Mucosa of rectum (tissue), 2 donors: Measurements from ENCODE around the gene CEP85L.

Source experiments
- H3K27ac ChIP-seq, 2 donors: one replicate each; pipeline ENCODE4 v1.7.0; 2013; ENCODE audit warnings: inconsistent platforms in 2 of 2, low read depth in 2 of 2, low read length in 2 of 2
- H3K27me3 ChIP-seq, 2 donors: one replicate each; pipeline ENCODE4 v1.7.0; 2013; ENCODE audit warnings: low read length in 2 of 2; ENCODE audit not compliant: control insufficient read depth in 2 of 2, insufficient read depth in 2 of 2
- H3K36me3 ChIP-seq, 2 donors: one replicate each; pipeline ENCODE4 v1.7.0; 2013; ENCODE audit warnings: low read length in 2 of 2; ENCODE audit not compliant: control insufficient read depth in 2 of 2, insufficient read depth in 2 of 2
- H3K4me1 ChIP-seq, 2 donors: one replicate each; pipeline ENCODE4 v1.7.0; 2013; ENCODE audit warnings: low read length in 2 of 2, mild to moderate bottlenecking in 1 of 2; ENCODE audit not compliant: control insufficient read depth in 2 of 2, insufficient read depth in 2 of 2
- H3K4me3 ChIP-seq, 2 donors: one replicate each; pipeline ENCODE4 v1.7.0; 2013; ENCODE audit warnings: low read length in 2 of 2
- H3K9ac ChIP-seq, 2 donors: one replicate each; pipeline ENCODE4 v1.7.0; 2013; ENCODE audit warnings: low read length in 2 of 2, low read depth in 1 of 2, mild to moderate bottlenecking in 1 of 2
- H3K9me3 ChIP-seq, 2 donors: one replicate each; pipeline ENCODE4 v1.7.0; 2013; ENCODE audit warnings: low read length in 2 of 2; ENCODE audit not compliant: control insufficient read depth in 2 of 2
- donor health status: healthy.
- donor health status: Normal muscosa, but diverticular disease.

CEP85L gene

DNA sequence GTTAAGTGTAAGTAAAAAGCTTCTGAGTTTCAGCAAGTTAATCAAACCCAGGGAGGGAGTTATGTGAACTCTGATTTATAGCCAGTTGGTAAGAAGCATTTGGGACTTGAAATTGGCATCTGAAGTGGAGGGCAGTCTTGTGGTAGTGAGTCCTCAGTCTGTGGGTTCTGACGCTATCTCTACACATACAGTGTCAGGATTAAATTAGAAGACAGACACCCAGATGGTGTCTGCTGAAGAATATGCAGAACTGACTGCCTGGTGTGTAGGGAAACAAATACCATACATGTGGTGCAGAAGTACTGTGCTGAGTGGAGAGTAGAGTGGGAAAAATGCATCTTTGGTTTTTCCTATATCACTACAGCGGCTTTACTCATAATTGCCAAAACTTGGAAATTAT lies 146.8 kb downstream of the CEP85L start:
- no peaks in the 10 kb centered on the region for H3K9me3 ChIP-seq
- no peaks in the 10 kb centered on the region for H3K27me3 ChIP-seq
- no peak overlapping the region for H3K27ac ChIP-seq
- H3K4me3 ChIP-seq: no peak overlapping the region
- H3K4me1 ChIP-seq: no peaks in the 10 kb centered on the region
- H3K36me3 ChIP-seq: no peaks in the 10 kb centered on the region
- no peak overlapping the region for H3K9ac ChIP-seq

DNA sequence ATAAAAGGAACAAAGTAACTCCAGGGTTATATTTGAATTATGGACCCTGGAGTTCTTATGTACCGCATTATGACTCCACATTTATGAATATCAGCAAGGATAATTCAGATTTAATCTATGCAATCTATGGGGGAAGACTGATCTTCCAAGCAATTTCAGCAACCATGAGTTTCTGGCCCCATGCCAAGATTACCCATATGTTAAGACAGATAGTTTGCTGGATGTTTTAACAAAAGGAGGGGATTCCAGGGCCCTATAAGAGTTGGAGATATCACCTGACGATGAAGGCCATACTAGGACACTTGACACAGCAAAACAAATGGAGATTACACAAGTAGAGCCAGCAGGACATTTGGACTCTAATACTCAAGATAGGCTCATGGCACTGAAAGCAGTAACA lies 149.2 kb downstream of the CEP85L start:
- Histone ChIP-seq H3K36me3 (no peaks in the 10 kb centered on the region), H3K9ac (no peak overlapping the region), H3K27me3 (no peaks in the 10 kb centered on the region), H3K4me3 (no peak overlapping the region), H3K27ac (no peak overlapping the region), H3K9me3 (no peaks in the 10 kb centered on the region), H3K4me1 (no peaks in the 10 kb centered on the region)

DNA sequence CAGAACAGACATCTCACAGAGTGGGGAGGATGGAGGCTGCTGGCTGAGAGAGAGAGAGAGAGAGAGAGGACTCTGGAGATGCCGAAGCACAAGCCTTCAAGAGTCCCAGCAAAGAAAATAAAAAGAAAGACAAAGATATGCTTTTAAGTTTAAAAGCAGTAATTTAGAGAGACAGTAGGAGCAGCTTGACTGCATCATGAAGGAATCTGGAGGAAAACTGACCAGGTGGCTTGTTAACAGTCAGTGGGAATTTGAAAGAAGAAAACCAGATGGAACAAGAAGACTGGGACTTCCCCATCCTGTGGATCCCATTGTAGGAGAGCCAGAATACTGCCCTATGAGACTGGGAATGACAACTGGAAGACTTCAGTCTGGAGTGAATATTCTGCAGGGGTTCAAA lies 149.6 kb downstream of the CEP85L start:
- no peak overlapping the region for H3K9ac ChIP-seq
- no peak overlapping the region for H3K4me3 ChIP-seq
- H3K4me1 ChIP-seq: no peaks in the 10 kb centered on the region
- H3K9me3 ChIP-seq: no peaks in the 10 kb centered on the region
- no peaks in the 10 kb centered on the region for H3K36me3 ChIP-seq
- no peak overlapping the region for H3K27ac ChIP-seq
- no peaks in the 10 kb centered on the region for H3K27me3 ChIP-seq

DNA sequence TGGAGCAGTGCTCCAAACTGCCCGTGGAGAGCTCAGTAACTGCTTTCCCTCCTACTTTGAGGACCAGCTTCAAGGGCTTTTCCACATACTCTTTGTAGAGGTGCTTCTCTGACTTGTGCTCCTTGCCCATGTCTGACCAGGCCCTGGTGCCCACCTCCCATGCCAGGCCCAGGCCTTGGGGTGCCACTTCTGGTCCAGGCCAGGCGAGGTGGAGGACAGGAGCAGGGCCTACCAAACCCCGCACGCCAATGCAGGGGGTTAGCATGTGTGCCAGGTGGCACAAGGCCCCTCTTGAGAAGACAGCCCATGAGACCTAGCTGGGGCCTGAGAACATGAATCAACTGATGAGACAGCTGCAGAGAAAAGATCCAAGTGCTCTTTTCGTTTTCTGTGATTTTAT lies 150.3 kb downstream of the CEP85L start:
- no peaks in the 10 kb centered on the region for H3K36me3 ChIP-seq
- H3K27me3 ChIP-seq: no peaks in the 10 kb centered on the region
- H3K4me1 ChIP-seq: no peaks in the 10 kb centered on the region
- no peak overlapping the region for H3K4me3 ChIP-seq
- H3K9ac ChIP-seq: no peak overlapping the region
- no peak overlapping the region for H3K27ac ChIP-seq
- no peaks in the 10 kb centered on the region for H3K9me3 ChIP-seq

DNA sequence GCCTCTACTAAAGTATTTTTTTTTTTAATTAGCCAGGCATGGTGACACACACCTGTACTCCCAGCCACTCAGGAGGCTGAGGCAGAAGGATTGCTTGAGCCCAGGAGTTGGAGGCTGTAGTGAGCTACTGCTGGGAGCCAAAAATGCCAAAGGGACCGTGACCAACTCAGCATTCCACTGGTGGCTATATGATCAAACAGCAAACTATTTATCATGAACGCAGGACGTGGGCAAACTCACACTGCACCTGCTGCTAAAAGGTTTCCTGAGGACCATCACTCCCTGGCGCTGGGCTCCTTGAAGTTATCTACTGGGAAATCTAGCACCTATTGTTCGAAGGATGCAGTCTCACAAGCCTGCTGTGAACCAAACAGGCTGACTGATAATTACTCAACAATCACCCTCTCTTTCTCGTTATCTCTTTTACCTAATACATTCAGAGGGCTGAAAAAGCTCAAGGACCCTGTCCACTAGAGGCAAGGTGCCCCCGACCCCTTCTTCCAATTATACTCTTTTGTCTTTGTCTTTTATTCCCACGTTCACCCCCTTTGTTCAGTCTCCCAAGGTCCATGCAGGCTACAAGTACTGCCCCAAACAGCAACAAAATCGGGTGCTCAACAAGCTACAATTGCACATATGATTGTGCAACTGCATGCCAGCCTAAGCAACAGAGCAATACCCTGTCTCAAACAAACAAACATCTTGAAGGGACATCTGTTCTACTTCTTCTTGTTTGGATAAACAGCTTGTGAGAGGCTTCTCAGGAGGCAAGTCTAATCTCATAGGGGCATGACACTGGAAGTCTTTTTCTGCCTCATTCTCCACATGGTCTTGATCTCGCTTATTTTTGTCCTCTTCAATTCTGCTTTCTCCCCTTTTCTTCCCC lies 151.0 kb downstream of the CEP85L start:
- Histone ChIP-seq H3K9me3 (no peaks in the 10 kb centered on the region), H3K36me3 (peaks cover 3 to 4% of the 10 kb centered on the region in 2 donors), H3K4me1 (no peaks in the 10 kb centered on the region), H3K4me3 (no peak overlapping the region), H3K27ac (no peak overlapping the region), H3K9ac (no peak overlapping the region), H3K27me3 (no peaks in the 10 kb centered on the region)

DNA sequence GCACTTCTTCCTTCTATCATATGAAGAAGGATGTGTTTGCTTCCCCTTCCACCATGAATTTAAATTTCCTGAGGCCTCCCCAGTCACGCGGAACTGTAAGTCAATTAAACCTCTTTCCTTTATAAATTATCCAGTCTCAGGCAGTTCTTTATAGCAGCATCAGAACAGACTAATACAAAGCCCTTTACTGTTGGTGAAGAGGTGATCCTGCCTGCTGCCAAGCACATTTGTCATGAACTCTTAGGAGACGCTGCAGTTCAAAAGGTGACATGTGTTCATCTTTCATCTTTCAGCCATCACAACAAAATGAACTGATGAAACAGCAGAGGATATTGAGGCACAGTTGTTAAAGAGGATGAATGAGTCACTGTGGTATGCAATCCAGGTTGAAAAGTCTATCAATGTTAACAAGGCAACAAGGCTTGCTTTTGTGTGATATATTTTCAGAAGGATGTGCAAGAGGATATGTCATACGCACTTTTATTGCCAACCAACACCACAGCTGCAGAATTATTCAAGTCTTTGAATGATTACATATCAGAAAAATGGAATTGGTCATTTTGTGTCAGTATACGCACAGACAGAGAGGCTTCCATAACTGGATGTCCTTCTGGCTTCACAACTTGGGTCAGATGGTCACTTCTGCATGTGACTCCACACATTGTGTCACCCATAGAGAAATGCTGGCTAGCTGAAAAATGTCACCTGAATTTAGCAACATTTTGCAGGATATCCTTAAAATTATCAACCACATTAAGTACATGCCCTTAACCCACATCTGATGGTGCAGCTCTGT lies 155.7 kb downstream of the CEP85L start:
- Histone ChIP-seq H3K27ac (no peak overlapping the region), H3K9ac (no peak overlapping the region), H3K27me3 (no peaks in the 10 kb centered on the region), H3K4me3 (no peak overlapping the region), H3K36me3 (peaks cover 3 to 4% of the 10 kb centered on the region in 2 donors), H3K4me1 (no peaks in the 10 kb centered on the region), H3K9me3 (no peaks in the 10 kb centered on the region)

DNA sequence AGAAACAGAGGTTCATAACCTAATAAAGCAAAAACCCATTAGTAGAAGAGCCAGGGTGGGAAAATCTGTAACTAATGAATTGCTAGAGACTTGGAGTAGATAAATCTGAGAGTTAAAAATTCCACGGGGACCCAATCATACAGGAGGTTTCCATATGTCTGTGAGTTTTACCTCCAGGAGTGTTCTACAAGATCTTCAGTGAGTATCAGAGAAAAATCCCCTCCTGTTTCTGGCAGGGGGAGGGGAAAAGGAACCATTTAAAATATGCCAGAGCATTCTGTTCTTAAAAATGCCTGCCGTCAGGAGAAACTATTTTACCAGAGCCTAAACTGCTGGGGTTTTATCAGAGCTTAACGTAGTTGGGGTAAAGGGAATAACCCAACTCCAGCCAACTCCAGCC lies 157.3 kb downstream of the CEP85L start:
- Histone ChIP-seq H3K27me3 (no peaks in the 10 kb centered on the region), H3K9ac (no peak overlapping the region), H3K27ac (no peak overlapping the region), H3K36me3 (peaks cover 4 to 7% of the 10 kb centered on the region in 2 donors), H3K4me3 (no peak overlapping the region), H3K9me3 (no peaks in the 10 kb centered on the region), H3K4me1 (no peaks in the 10 kb centered on the region)

DNA sequence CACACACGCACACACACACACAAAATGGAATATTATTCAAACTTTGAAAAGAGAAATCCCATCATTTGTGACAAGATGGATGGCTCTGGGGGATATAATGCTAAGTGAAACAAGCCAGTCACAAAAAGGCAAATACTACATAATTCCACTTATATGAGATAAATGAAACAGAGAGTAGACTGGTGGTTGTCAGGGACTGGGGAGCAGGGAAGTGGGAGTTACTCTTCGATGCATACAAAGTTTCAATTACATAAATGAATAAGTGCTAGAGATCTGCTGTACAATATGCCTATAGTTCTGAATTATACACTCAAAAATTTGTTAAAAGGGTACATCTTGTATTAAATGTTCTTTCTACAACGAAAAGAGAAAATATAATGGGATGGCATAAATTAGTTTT lies 161.4 kb downstream of the CEP85L start:
- Histone ChIP-seq H3K9ac (no peak overlapping the region), H3K36me3 (peaks cover 0 to 3% of the 10 kb centered on the region in 2 donors), H3K27ac (no peak overlapping the region), H3K4me3 (no peak overlapping the region), H3K4me1 (no peaks in the 10 kb centered on the region), H3K27me3 (no peaks in the 10 kb centered on the region), H3K9me3 (peaks cover 0 to 4% of the 10 kb centered on the region in 2 donors)

DNA sequence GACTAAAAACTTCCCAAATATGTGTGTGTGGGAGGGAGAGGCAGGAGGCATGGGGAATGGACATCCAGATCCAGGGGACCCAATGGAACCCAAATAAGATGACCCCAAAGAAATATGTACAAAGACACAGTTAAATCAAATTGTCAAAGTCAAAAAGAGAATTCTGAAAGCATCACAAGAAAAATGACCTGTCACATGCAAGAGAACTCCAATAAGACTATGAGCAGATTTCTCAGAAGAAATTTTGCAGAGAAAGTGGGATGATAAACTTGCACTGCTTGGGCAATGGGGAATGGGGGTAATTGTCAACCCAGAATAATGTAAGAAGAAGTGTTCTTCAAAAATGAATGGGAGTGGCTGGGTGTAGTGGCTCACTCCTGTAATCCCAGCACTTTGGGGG lies 162.8 kb downstream of the CEP85L start:
- H3K36me3 ChIP-seq: peaks cover 0 to 3% of the 10 kb centered on the region in 2 donors
- no peaks in the 10 kb centered on the region for H3K27me3 ChIP-seq
- no peaks in the 10 kb centered on the region for H3K4me1 ChIP-seq
- no peak overlapping the region for H3K27ac ChIP-seq
- no peak overlapping the region for H3K4me3 ChIP-seq
- H3K9me3 ChIP-seq: peaks cover 0 to 4% of the 10 kb centered on the region in 2 donors
- H3K9ac ChIP-seq: no peak overlapping the region
